ENCODE results near the gene PRADC1. TPM values are rescaled to one million over a fixed set of nuclear protein-coding genes. Genes with fewer than 3 reads are reported as not detected.

The PRADC1 gene
- total RNA-seq, 1 experiment from 2014 or later = 8.6 TPM

DNA sequence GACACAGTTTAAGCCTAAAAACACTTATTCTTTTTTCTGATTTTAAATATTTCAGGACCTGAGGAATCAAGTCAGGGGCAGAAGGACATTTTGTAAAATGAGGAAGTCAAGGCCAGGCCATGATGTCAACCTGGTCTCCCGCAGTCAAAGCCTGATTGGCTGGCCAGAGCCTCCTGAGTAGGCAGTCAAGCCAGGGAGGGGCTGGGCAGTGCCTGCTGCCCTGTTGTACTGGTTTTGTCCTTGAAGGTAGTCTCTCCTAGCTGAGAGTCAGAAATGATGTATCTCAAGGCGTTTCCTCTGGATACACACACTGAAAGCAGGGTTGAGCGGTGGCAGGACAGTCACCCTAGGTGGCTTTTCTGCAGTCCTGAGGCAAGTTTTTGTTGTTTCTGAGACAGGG lies 20.9 kb upstream of the PRADC1 start:
- ChIA-PET RAD21 (ENCODE audit: low non-redundant PET in 1 of 2, low total read pairs in 2 of 2, uncharacterized antibody in 2 of 2, unreplicated experiment in 2 of 2) (no interaction called here), CTCF (no interaction called here), POLR2A (interaction anchor here (1.2 to 1.3 kb wide), 2 partner anchors 9 kb away, joined by 3 read pairs; no protein-coding TSS in a partner anchor)
- peak; percentile 38 for ATAC-seq
- no peaks in the 10 kb centered on the region for H3K9me3 ChIP-seq (ENCODE audit: control insufficient read depth in 1 of 2, insufficient read depth in 1 of 2, low read depth in 1 of 2, low read length in 2 of 2)
- TF ChIP-seq ELF1 (IDR thresholded peaks at IDR 0.05; ENCODE audit: borderline replicate concordance, low read depth) = no peak
- TF ChIP-seq TCF7L2 (IDR thresholded peaks at IDR 0.05; ENCODE audit: borderline replicate concordance, extremely low read depth, insufficient read depth, insufficient read length) = no peak
- TF ChIP-seq SRF (IDR thresholded peaks at IDR 0.05; ENCODE audit: low read depth) = no peak
- no peak for TF ChIP-seq POLR2A (IDR thresholded peaks at IDR 0.05; ENCODE audit: borderline replicate concordance, extremely low read depth, insufficient read depth, insufficient read length)
- no peak for TF ChIP-seq FOSL1 (IDR thresholded peaks at IDR 0.05; ENCODE audit: low read depth)
- 0 out of 2 replicates have a peak, but pooled peaks have one; percentile 1 for TF ChIP-seq POLR2AphosphoS5 (IDR thresholded peaks at IDR 0.05; ENCODE audit: low read depth, low read length)
- TF ChIP-seq EZH2phosphoT487 (IDR thresholded peaks at IDR 0.05; ENCODE audit: borderline replicate concordance) = no peak
- no peak for TF ChIP-seq CBX3 (IDR thresholded peaks at IDR 0.05; ENCODE audit: low read depth)
- no peaks in the 10 kb centered on the region for H3K9me2 ChIP-seq (ENCODE audit: insufficient read depth)
- no peak overlapping the region for H2AFZ ChIP-seq (ENCODE audit: low read depth, low read length, poor library complexity, severe bottlenecking)
- H3K4me1 ChIP-seq (ENCODE audit: control insufficient read depth in 1 of 2, insufficient read depth in 2 of 2, low read length in 2 of 2) = no peaks in the 10 kb centered on the region
- peaks cover 10% of the 10 kb centered on the region; the same call in 1 of the 2 replicates for H3K79me2 ChIP-seq (ENCODE audit: insufficient read depth, low read length)
- no peak overlapping the region for H3K9ac ChIP-seq (ENCODE audit: low read length)
- peaks cover 37 to 38% of the 10 kb centered on the region in 2 experiments; a peak in 3 of 4 replicates for H3K36me3 ChIP-seq (ENCODE audit: control insufficient read depth in 1 of 2, insufficient read depth in 2 of 2, low read length in 2 of 2)
- peak overlapping the region; percentile 10; the same call in 1 of the 2 replicates for H3K27ac ChIP-seq (ENCODE audit: low read depth, low read length)
- DNase-seq (ENCODE audit: low read depth, low spot score) = no peak
- no peak overlapping the region for H3K4me2 ChIP-seq (ENCODE audit: low read length)
- intact Hi-C loops (cut with micrococcal nuclease) = no loop called here
- H3K27me3 ChIP-seq (ENCODE audit: insufficient read depth, low read length) = no peaks in the 10 kb centered on the region
- BruUV-seq (replicated peaks) = no TSS peak
- H3K4me3 ChIP-seq (replicated peaks in 1 of 2; ENCODE audit: low read depth in 1 of 2, low read length in 2 of 2) = no peak overlapping the region
- H4K20me1 ChIP-seq (ENCODE audit: insufficient read depth) = no peaks in the 10 kb centered on the region; the same call in 1 of the 2 replicates

DNA sequence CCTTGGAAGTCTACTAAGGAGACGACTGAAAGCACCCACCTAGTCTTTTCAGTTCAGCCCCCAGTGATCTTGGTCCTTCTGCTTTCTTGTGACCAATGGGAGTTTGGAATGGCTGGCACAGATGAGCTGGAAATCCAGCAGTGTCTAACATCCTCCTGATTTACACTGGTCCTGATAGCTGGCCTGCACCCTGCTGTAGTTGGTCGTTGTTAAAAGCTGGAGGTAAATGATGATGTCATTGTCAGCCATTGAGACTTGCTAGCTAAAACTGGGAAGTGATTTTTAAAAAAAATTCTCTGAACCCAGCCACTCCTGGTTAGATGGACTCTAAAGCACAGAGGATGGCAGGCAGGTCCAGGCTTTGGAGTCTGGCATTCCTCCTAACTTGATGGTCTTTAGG lies 20.4 kb upstream of the PRADC1 start:
- ATAC-seq (no peak), DNase-seq (ENCODE audit: low read depth, low spot score) (no peak)
- ChIA-PET POLR2A (interaction anchor here (1.2 to 1.3 kb wide), 2 partner anchors 9 to 10 kb away, joined by 3 read pairs; no protein-coding TSS in a partner anchor), RAD21 (ENCODE audit: low non-redundant PET in 1 of 2, low total read pairs in 2 of 2, uncharacterized antibody in 2 of 2, unreplicated experiment in 2 of 2) (no interaction called here), CTCF (no interaction called here)
- peaks cover 40 to 43% of the 10 kb centered on the region in 2 experiments; a peak in 3 of 4 replicates for H3K36me3 ChIP-seq (ENCODE audit: control insufficient read depth in 1 of 2, insufficient read depth in 2 of 2, low read length in 2 of 2)
- H3K27me3 ChIP-seq (ENCODE audit: insufficient read depth, low read length) = no peaks in the 10 kb centered on the region
- no peak overlapping the region for H3K4me2 ChIP-seq (ENCODE audit: low read length)
- no TSS peak for BruUV-seq (replicated peaks)
- no peak overlapping the region for H3K27ac ChIP-seq (ENCODE audit: low read depth, low read length)
- no peaks in the 10 kb centered on the region for H3K9me2 ChIP-seq (ENCODE audit: insufficient read depth)
- peaks cover 14% of the 10 kb centered on the region; the same call in 1 of the 2 replicates for H3K79me2 ChIP-seq (ENCODE audit: insufficient read depth, low read length)
- no peaks in the 10 kb centered on the region; the same call in 1 of the 2 replicates for H4K20me1 ChIP-seq (ENCODE audit: insufficient read depth)
- H2AFZ ChIP-seq (ENCODE audit: low read depth, low read length, poor library complexity, severe bottlenecking) = no peak overlapping the region
- intact Hi-C loops (cut with micrococcal nuclease) = no loop called here
- H3K4me1 ChIP-seq (ENCODE audit: control insufficient read depth in 1 of 2, insufficient read depth in 2 of 2, low read length in 2 of 2) = no peaks in the 10 kb centered on the region
- H3K9me3 ChIP-seq (ENCODE audit: control insufficient read depth in 1 of 2, insufficient read depth in 1 of 2, low read depth in 1 of 2, low read length in 2 of 2) = no peaks in the 10 kb centered on the region
- no peak overlapping the region for H3K9ac ChIP-seq (ENCODE audit: low read length)
- H3K4me3 ChIP-seq (replicated peaks in 1 of 2; ENCODE audit: low read depth in 1 of 2, low read length in 2 of 2) = no peak overlapping the region
- TF ChIP-seq EZH2 (IDR thresholded peaks at IDR 0.05) (no peak), CBX3 (IDR thresholded peaks at IDR 0.05; ENCODE audit: low read depth) (no peak), ZFX (IDR thresholded peaks at IDR 0.05) (no peak), EZH2phosphoT487 (IDR thresholded peaks at IDR 0.05; ENCODE audit: borderline replicate concordance) (no peak), POLR2AphosphoS5 (IDR thresholded peaks at IDR 0.05; ENCODE audit: low read depth, low read length) (no peak)

Measured in HCT116 (cell line).